Right cardiac atrium (tissue), 5 donors: ENCODE measurements around the gene GADL1. TPM values are rescaled to one million over a fixed set of nuclear protein-coding genes. Genes with fewer than 3 reads are reported as not detected.

Experiments
- ATAC-seq, 2 donors: fragments of 200-7000 bp; cut with Tn5 transposase; one replicate each; pipeline versions ENCODE4 v1.8.0 to v1.9.1; 2020; ENCODE audit warnings: moderate library complexity in 2 of 2, mild to moderate bottlenecking in 1 of 2
- DNase-seq, 3 donors: peaks; one replicate each; pipeline ENCODE4 v3.0.0-alpha.2; 2020
- H3K27ac ChIP-seq: one replicate; pipeline ENCODE4 v1.5.1; 2013; ENCODE audit warnings: mild to moderate bottlenecking, low read length, control low read depth, moderate library complexity
- H3K27me3 ChIP-seq: one replicate; pipeline ENCODE4 v1.6.1; 2013; ENCODE audit not compliant: control insufficient read depth, insufficient read depth
- H3K4me1 ChIP-seq: one replicate; pipeline ENCODE4 v1.6.1; 2013; ENCODE audit warnings: low read length; ENCODE audit not compliant: control insufficient read depth, insufficient read depth
- H3K4me3 ChIP-seq: one replicate; pipeline ENCODE4 v1.5.1; 2013; ENCODE audit warnings: low read length, control low read depth
- H3K9me3 ChIP-seq: one replicate; pipeline ENCODE4 v1.6.1; 2013; ENCODE audit warnings: low read length; ENCODE audit not compliant: control insufficient read depth
- WGBS: extraction: QIAGEN DNeasy Blood & Tissue Kit; methylation state at CpG from one replicate; pipeline ENCODE4 v1.1.7; 2013; 5-methylcytosine and 5-hydroxymethylcytosine counted together
- intact Hi-C, 4 donors: fragments of 100-400 bp; cut with DNase I; formaldehyde crosslinking; loops; one replicate each; pipeline versions ENCODE4 v1.11.0 to v1.14.0; 2022 to 2023
- polyA plus RNA-seq: library from polyadenylated mRNA; stranded (reverse); fragments of 200-250 nt; gene quantifications from one replicate; pipeline ENCODE4 v1.2.3, GENCODE V29; 2013
- total RNA-seq, 4 donors: library from RNA; stranded (reverse); fragmentation: NEBNext Ultra II Directional; extraction: Animal tissue kit (Norgen Biotek cat#: 25700); gene quantifications; one replicate each; pipeline ENCODE4 v1.2.1, GENCODE V29; 2021
- donor health status: healthy with polysubstance abuse.
- donor health status: DM: no; HTN: yes; CAD: no.
- donor health status: DM: no; HTN: no; CAD: no.
- donor health status: DM: no; HTN: yes; CAD: no; lungs with severe emphysema.
- donor health status: DM: yes; HTN: yes; CAD: no.

The GADL1 gene
- total and polyA plus RNA-seq, 5 donors = not detected

GRCh38 chr3:30774062-30774461 lies 120.4 kb downstream of the GADL1 start:
- Histone ChIP-seq H3K27ac (no peak overlapping the region), H3K4me3 (no peak overlapping the region), H3K4me1 (peaks cover 3% of the 10 kb centered on the region), H3K27me3 (no peaks in the 10 kb centered on the region), H3K9me3 (no peaks in the 10 kb centered on the region)
- intact Hi-C loops = loop anchor here in 1 of 4 donors (5.0 kb wide), 1 partner anchor 358 kb away; no protein-coding TSS in a partner anchor
- DNase-seq (no peak), ATAC-seq (no peak)
- 97% methylated on average over 2 of the region's 2 CpGs for WGBS

GRCh38 chr3:30770387-30770786 lies 124.1 kb downstream of the GADL1 start:
- DNase-seq (peak in 1 of 3 donors; percentile 22), ATAC-seq (peak; percentile 54 to 55)

GRCh38 chr3:30768703-30769550 lies 125.5 kb downstream of the GADL1 start:
- H3K27me3 ChIP-seq = no peaks in the 10 kb centered on the region
- WGBS = 59% methylated on average over 9 of the region's 9 CpGs
- H3K9me3 ChIP-seq = no peaks in the 10 kb centered on the region
- no peak overlapping the region for H3K4me3 ChIP-seq
- peaks cover 3% of the 10 kb centered on the region for H3K4me1 ChIP-seq
- intact Hi-C loops = loop anchor here in 3 of 4 donors (5.0 kb wide), 1 partner anchor 363 kb away; no protein-coding TSS in a partner anchor
- ATAC-seq (peak; percentile 16 to 23), DNase-seq (peak; percentile 78 to 93 (median 86))
- H3K27ac ChIP-seq = no peak overlapping the region

More at GRCh38 chr3:30770387-30770786, 124.1 kb downstream of the GADL1 start:
- peaks cover 3% of the 10 kb centered on the region for H3K4me1 ChIP-seq
- intact Hi-C loops = loop anchor here in 1 of 4 donors (5.0 kb wide), 1 partner anchor 362 kb away; no protein-coding TSS in a partner anchor
- no peak overlapping the region for H3K4me3 ChIP-seq
- 60% methylated on average over 3 of the region's 3 CpGs for WGBS
- H3K27me3 ChIP-seq = no peaks in the 10 kb centered on the region
- no peak overlapping the region for H3K27ac ChIP-seq
- no peaks in the 10 kb centered on the region for H3K9me3 ChIP-seq

GRCh38 chr3:30768046-30768445 lies 126.4 kb downstream of the GADL1 start:
- Histone ChIP-seq H3K4me1 (peaks cover 3% of the 10 kb centered on the region), H3K27ac (no peak overlapping the region), H3K4me3 (no peak overlapping the region), H3K9me3 (no peaks in the 10 kb centered on the region), H3K27me3 (no peaks in the 10 kb centered on the region)
- WGBS = 38% methylated on average over 1 of the region's 1 CpG
- ATAC-seq = no peak
- no peak for DNase-seq
- intact Hi-C loops = loop anchor here in 3 of 4 donors (5.0 kb wide), 1 partner anchor 364 kb away; no protein-coding TSS in a partner anchor

- intact Hi-C loops = loop anchor here in 3 of 4 donors (5.0 kb wide), 1 partner anchor 366 kb away; no protein-coding TSS in a partner anchor
- Histone ChIP-seq H3K27me3 (no peaks in the 10 kb centered on the region), H3K4me3 (no peak overlapping the region), H3K9me3 (no peaks in the 10 kb centered on the region), H3K27ac (no peak overlapping the region), H3K4me1 (peaks cover 3% of the 10 kb centered on the region)
- DNase-seq (no peak), ATAC-seq (no peak)
Measured at GRCh38 chr3:30766522-30766921, 127.9 kb downstream of the GADL1 start.

- no peaks in the 10 kb centered on the region for H3K9me3 ChIP-seq
- H3K27ac ChIP-seq = no peak overlapping the region
- 66% methylated on average over 4 of the region's 4 CpGs for WGBS
- intact Hi-C loops = loop anchor here in 3 of 4 donors (5.0 kb wide), 1 partner anchor 367 kb away; no protein-coding TSS in a partner anchor
- no peaks in the 10 kb centered on the region for H3K4me1 ChIP-seq
- no peak overlapping the region for H3K4me3 ChIP-seq
- no peak for DNase-seq
- no peak for ATAC-seq
- H3K27me3 ChIP-seq = no peaks in the 10 kb centered on the region
Measured at GRCh38 chr3:30764891-30765290, 129.6 kb downstream of the GADL1 start.

- Histone ChIP-seq H3K27ac (no peak overlapping the region), H3K9me3 (no peaks in the 10 kb centered on the region), H3K4me1 (no peaks in the 10 kb centered on the region), H3K4me3 (no peak overlapping the region), H3K27me3 (no peaks in the 10 kb centered on the region)
- intact Hi-C loops = no loop called here
- no peak for DNase-seq
- ATAC-seq = no peak
- WGBS = 43% methylated on average over 3 of the region's 3 CpGs
Measured at GRCh38 chr3:30764281-30764680, 130.2 kb downstream of the GADL1 start.

GRCh38 chr3:30761374-30761773 lies 133.1 kb downstream of the GADL1 start:
- intact Hi-C loops = no loop called here
- DNase-seq (no peak), ATAC-seq (no peak)
- no peaks in the 10 kb centered on the region for H3K27me3 ChIP-seq
- no peak overlapping the region for H3K27ac ChIP-seq
- 93% methylated on average over 3 of the region's 3 CpGs for WGBS
- H3K9me3 ChIP-seq = no peaks in the 10 kb centered on the region
- no peak overlapping the region for H3K4me3 ChIP-seq
- no peaks in the 10 kb centered on the region for H3K4me1 ChIP-seq

- no peaks in the 10 kb centered on the region for H3K9me3 ChIP-seq
- H3K4me1 ChIP-seq = no peaks in the 10 kb centered on the region
- ATAC-seq (no peak), DNase-seq (no peak)
- no peak overlapping the region for H3K27ac ChIP-seq
- no peak overlapping the region for H3K4me3 ChIP-seq
- no peaks in the 10 kb centered on the region for H3K27me3 ChIP-seq
- WGBS = 92% methylated on average over 2 of the region's 2 CpGs
- intact Hi-C loops = no loop called here
Measured at GRCh38 chr3:30760737-30761136, 133.7 kb downstream of the GADL1 start.

GRCh38 chr3:30760040-30760695 lies 134.3 kb downstream of the GADL1 start:
- DNase-seq = no peak
- Histone ChIP-seq H3K27ac (no peak overlapping the region), H3K4me1 (no peaks in the 10 kb centered on the region), H3K27me3 (no peaks in the 10 kb centered on the region), H3K9me3 (no peaks in the 10 kb centered on the region), H3K4me3 (no peak overlapping the region)
- intact Hi-C loops = no loop called here
- ATAC-seq = no peak
- 56% methylated on average over 3 of the region's 3 CpGs for WGBS

- 91% methylated on average over 3 of the region's 3 CpGs for WGBS
- no peak for ATAC-seq
- intact Hi-C loops = loop anchor here in 2 of 4 donors (10.0 kb wide), 2 partner anchors 641 to 711 kb away; no protein-coding TSS in a partner anchor
Measured at GRCh38 chr3:30756218-30756617, 138.2 kb downstream of the GADL1 start.

More at GRCh38 chr3:30756218-30756617, 138.2 kb downstream of the GADL1 start:
- Histone ChIP-seq H3K4me1 (no peaks in the 10 kb centered on the region), H3K27ac (no peak overlapping the region), H3K9me3 (no peaks in the 10 kb centered on the region), H3K4me3 (no peak overlapping the region), H3K27me3 (no peaks in the 10 kb centered on the region)
- no peak for DNase-seq
